GM23338 (cell line): ENCODE measurements around the gene GNL2. TPM values are rescaled to one million over a fixed set of nuclear protein-coding genes. Genes with fewer than 3 reads are reported as not detected.

ENCODE experiments used
- ATAC-seq: fragments of 200-7000 bp; cut with Tn5 transposase; 3 replicates; pipeline ENCODE4 v1.9.1; 2020
- DNase-seq: peaks from one replicate; pipeline ENCODE4 v3.0.0-alpha.2; 2015; ENCODE audit warnings: low spot score
- H2AFZ ChIP-seq: fragments of 200-600 bp; sonication (generic); 2 replicates; pipeline ENCODE4 v1.8.0; 2016; ENCODE audit warnings: antibody characterized with exemption, mild to moderate bottlenecking, moderate library complexity
- H3F3A ChIP-seq: fragments of 200-600 bp; sonication (generic); replicated peaks from 2 replicates; pipeline ENCODE4 v1.8.0; 2017; ENCODE audit warnings: antibody characterized with exemption, mixed run types, low read depth
- H3K27ac ChIP-seq: fragments of 200-600 bp; sonication (generic); 2 replicates; pipeline ENCODE4 v1.6.1; 2016; ENCODE audit warnings: low read depth
- H3K27me3 ChIP-seq: fragments of 200-600 bp; sonication (generic); 2 replicates; pipeline ENCODE4 v1.8.0; 2016; ENCODE audit warnings: mild to moderate bottlenecking, mixed run types, moderate library complexity; ENCODE audit not compliant: insufficient read depth
- H3K36me3 ChIP-seq: fragments of 200-600 bp; sonication (generic); 2 replicates; pipeline ENCODE4 v1.8.0; 2016; ENCODE audit warnings: mild to moderate bottlenecking; ENCODE audit not compliant: insufficient read depth
- H3K4me1 ChIP-seq: fragments of 200-600 bp; sonication (generic); 2 replicates; pipeline ENCODE4 v1.8.0; 2016; ENCODE audit warnings: mild to moderate bottlenecking, moderate library complexity; ENCODE audit not compliant: insufficient read depth
- H3K4me2 ChIP-seq: fragments of 200-600 bp; sonication (generic); 2 replicates; pipeline ENCODE4 v1.7.1; 2017; ENCODE audit warnings: mixed run types
- H3K4me3 ChIP-seq: fragments of 200-600 bp; sonication (generic); 2 replicates; pipeline ENCODE4 v1.6.1; 2016; ENCODE audit warnings: mixed run types
- H3K79me2 ChIP-seq: fragments of 200-600 bp; sonication (generic); replicated peaks from 2 replicates; pipeline ENCODE4 v1.8.0; 2017; ENCODE audit warnings: mild to moderate bottlenecking; ENCODE audit not compliant: insufficient read depth
- H3K9me2 ChIP-seq: fragments of 200-600 bp; sonication (generic); 2 replicates; pipeline ENCODE4 v1.8.0; 2017; ENCODE audit not compliant: insufficient read depth
- H4K20me1 ChIP-seq: fragments of 200-600 bp; sonication (generic); replicated peaks from 2 replicates; pipeline ENCODE4 v1.8.0; 2017; ENCODE audit warnings: mild to moderate bottlenecking; ENCODE audit not compliant: insufficient read depth
- H3K27ac Mint-ChIP-seq: 2 replicates; pipeline ENCODE4 v1.8.0; 2020; ENCODE audit warnings: inconsistent platforms, mild to moderate bottlenecking, moderate library complexity, mixed read lengths
- H3K27me3 Mint-ChIP-seq: 3 replicates; pipeline ENCODE4 v1.8.0; 2022; ENCODE audit warnings: low read depth, mild to moderate bottlenecking, moderate library complexity, mixed read lengths, inconsistent platforms; ENCODE audit not compliant: insufficient read depth, poor library complexity
- H3K36me3 Mint-ChIP-seq: 3 replicates; pipeline ENCODE4 v1.8.0; 2021; ENCODE audit warnings: low read depth, mild to moderate bottlenecking, inconsistent platforms, moderate library complexity, mixed read lengths
- H3K4me1 Mint-ChIP-seq: 3 replicates; pipeline ENCODE4 v1.8.0; 2020; ENCODE audit warnings: mild to moderate bottlenecking, inconsistent platforms, mixed read lengths
- H3K4me3 Mint-ChIP-seq: 3 replicates; pipeline ENCODE4 v1.8.0; 2021; ENCODE audit warnings: moderate library complexity, mild to moderate bottlenecking, inconsistent platforms, mixed read lengths
- H3K9me3 Mint-ChIP-seq: 3 replicates; pipeline ENCODE4 v1.8.0; 2020; ENCODE audit warnings: moderate library complexity, mild to moderate bottlenecking, inconsistent platforms, mixed read lengths
- CREB1 ChIP-seq: fragments of 250-450 bp; sonication (Bioruptor Pico); IDR thresholded peaks from 2 replicates; pipeline ENCODE4 v1.5.0; 2020; ENCODE audit warnings: low read depth, mild to moderate bottlenecking, moderate library complexity
- CTCF ChIP-seq, 2 experiments: fragments of 200-600 bp in 1 of 2; sonication (generic) in 1 of 2; conservative IDR thresholded peaks; 2 replicates each; pipeline versions ENCODE4 v1.5.1 to v1.6.1; 2016 to 2017; ENCODE audit warnings: antibody characterized with exemption in 2 of 2, low read depth in 2 of 2, mild to moderate bottlenecking in 2 of 2, moderate library complexity in 1 of 2
- EZH2 ChIP-seq: fragments of 200-600 bp; sonication (generic); IDR thresholded peaks from one replicate; pipeline ENCODE4 v1.8.0; 2017; ENCODE audit warnings: antibody characterized with exemption, mild to moderate bottlenecking, low read depth; ENCODE audit not compliant: unreplicated experiment
- EZH2phosphoT487 ChIP-seq: fragments of 200-600 bp; sonication (generic); IDR thresholded peaks from one replicate; pipeline ENCODE4 v1.8.1; 2018; ENCODE audit warnings: antibody characterized with exemption; ENCODE audit not compliant: unreplicated experiment
- JUNB ChIP-seq: IDR thresholded peaks from one replicate; pipeline ENCODE4 v1.6.1; 2016; ENCODE audit warnings: antibody characterized with exemption; ENCODE audit not compliant: unreplicated experiment
- NANOG ChIP-seq: IDR thresholded peaks from 2 replicates; pipeline ENCODE4 v1.6.1; 2016; ENCODE audit warnings: antibody characterized with exemption, borderline replicate concordance
- POLR2AphosphoS5 ChIP-seq: IDR thresholded peaks from 2 replicates; pipeline ENCODE4 v1.6.1; 2016; ENCODE audit warnings: antibody characterized with exemption, low read depth
- STAT1 ChIP-seq: IDR thresholded peaks from one replicate; pipeline ENCODE4 v1.6.1; 2016; ENCODE audit warnings: antibody characterized with exemption; ENCODE audit not compliant: unreplicated experiment
- ZNF114 ChIP-seq: fragments of 250-450 bp; sonication (Bioruptor Pico); IDR thresholded peaks from 2 replicates; pipeline ENCODE4 v1.5.0; 2020; ENCODE audit warnings: mild to moderate bottlenecking, moderate library complexity
- ZNF331 ChIP-seq: fragments of 250-450 bp; sonication (Bioruptor Pico); IDR thresholded peaks from 2 replicates; pipeline ENCODE4 v1.5.0; 2020; ENCODE audit warnings: low read depth, mild to moderate bottlenecking, moderate library complexity
- polyA plus RNA-seq: library from polyadenylated mRNA; unstranded; fragments of >200 nt; fragmentation: Nextera tagmentation; extraction: Ambion mirVana; gene quantifications from 2 replicates; pipeline ENCODE4 v1.2.1, GENCODE V29; 2016
- total RNA-seq: library from RNA; depleted of rRNA; stranded (reverse); fragments of >200 nt; shearing (Covaris generic); gene quantifications from 2 replicates; pipeline ENCODE4 v1.2.3, GENCODE V29; 2014
- TF ChIP-seq, protein P1 (sequence below): IDR thresholded peaks from one replicate; pipeline ENCODE4 v1.6.1; 2018; ENCODE audit warnings: antibody characterized with exemption; ENCODE audit not compliant: unreplicated experiment
- TF ChIP-seq, protein P2 (sequence below): IDR thresholded peaks from 2 replicates; pipeline ENCODE4 v1.6.1; 2016; ENCODE audit warnings: antibody characterized with exemption

GNL2 gene
- total and polyA plus RNA-seq, 2 experiments from 2014 or later, result 78.4 to 121 TPM

GRCh38 chr1:37630426-37631028 lies 34.8 kb upstream of the GNL2 start:
- Histone ChIP-seq H3K4me2 (no peak overlapping the region), H3F3A (no peaks in the 10 kb centered on the region), H3K79me2 (no peaks in the 10 kb centered on the region), H3K9me2 (no peaks in the 10 kb centered on the region), H4K20me1 (no peaks in the 10 kb centered on the region; the same call in none of the 2 replicates), H3K27me3 (peaks cover 94% of the 10 kb centered on the region), H3K36me3 (no peaks in the 10 kb centered on the region), H3K4me1 (peaks cover 11% of the 10 kb centered on the region; the same call in 1 of the 2 replicates), H3K4me3 (no peak overlapping the region), H2AFZ (no peak overlapping the region), H3K27ac (no peak overlapping the region)
- Mint-ChIP-seq H3K27ac (no peak overlapping the region), H3K4me3 (no peak overlapping the region), H3K9me3 (no peaks in the 10 kb centered on the region), H3K4me1 (peaks cover 14% of the 10 kb centered on the region; the same call in 2 of the 3 replicates), H3K36me3 (no peaks in the 10 kb centered on the region), H3K27me3 (peaks cover 73% of the 10 kb centered on the region)
- ATAC-seq (peak; percentile 7), DNase-seq (no peak)
- TF ChIP-seq ZNF331 (CRISPR knock-in tag) (no peak), CREB1 (CRISPR knock-in tag) (no peak), POLR2AphosphoS5 (no peak), NANOG (no peak), EZH2 (no peak), STAT1 (no peak)

DNA sequence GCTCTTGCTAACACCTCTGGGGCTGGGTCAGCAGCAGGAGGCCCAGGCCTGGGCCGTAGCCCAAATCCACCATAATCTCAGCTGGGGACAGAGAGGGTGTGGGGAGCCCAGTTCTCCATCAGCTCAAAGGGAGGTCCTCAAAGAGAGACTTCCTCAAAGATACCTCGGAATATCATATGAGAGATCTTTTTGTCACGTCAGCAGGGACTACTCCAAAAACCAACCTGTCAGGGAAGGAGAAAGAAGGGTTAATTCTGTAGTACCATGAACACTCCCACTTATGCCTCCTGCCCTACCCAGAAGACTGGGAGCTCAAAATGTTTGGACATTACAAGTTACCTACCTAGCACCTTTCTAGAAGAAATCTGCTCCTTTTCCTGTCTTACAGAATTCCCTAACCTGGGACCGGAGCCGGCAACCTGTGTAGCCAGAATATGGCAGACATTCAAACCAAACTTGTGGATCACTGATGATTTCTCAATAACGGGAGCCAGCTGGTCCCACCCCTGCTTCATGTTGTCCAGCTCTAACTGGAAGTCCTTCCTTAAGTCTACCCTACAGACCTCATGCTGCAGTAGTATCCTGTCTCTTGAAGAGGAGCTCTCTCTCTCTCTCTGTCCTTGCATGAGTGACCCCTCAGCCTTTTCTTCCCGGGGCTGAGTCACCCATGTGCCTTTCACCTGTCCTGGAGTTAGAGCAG lies 34.1 kb upstream of the GNL2 start:
- no peak overlapping the region for H3K27ac ChIP-seq
- no peaks in the 10 kb centered on the region for H3K9me3 Mint-ChIP-seq
- no peaks in the 10 kb centered on the region for H3F3A ChIP-seq
- DNase-seq, result no peak
- H3K79me2 ChIP-seq, result no peaks in the 10 kb centered on the region
- peaks cover 10% of the 10 kb centered on the region; the same call in 2 of the 3 replicates for H3K4me1 Mint-ChIP-seq
- H3K36me3 ChIP-seq, result no peaks in the 10 kb centered on the region
- TF ChIP-seq EZH2phosphoT487, result no peak
- TF ChIP-seq, protein P1, sequence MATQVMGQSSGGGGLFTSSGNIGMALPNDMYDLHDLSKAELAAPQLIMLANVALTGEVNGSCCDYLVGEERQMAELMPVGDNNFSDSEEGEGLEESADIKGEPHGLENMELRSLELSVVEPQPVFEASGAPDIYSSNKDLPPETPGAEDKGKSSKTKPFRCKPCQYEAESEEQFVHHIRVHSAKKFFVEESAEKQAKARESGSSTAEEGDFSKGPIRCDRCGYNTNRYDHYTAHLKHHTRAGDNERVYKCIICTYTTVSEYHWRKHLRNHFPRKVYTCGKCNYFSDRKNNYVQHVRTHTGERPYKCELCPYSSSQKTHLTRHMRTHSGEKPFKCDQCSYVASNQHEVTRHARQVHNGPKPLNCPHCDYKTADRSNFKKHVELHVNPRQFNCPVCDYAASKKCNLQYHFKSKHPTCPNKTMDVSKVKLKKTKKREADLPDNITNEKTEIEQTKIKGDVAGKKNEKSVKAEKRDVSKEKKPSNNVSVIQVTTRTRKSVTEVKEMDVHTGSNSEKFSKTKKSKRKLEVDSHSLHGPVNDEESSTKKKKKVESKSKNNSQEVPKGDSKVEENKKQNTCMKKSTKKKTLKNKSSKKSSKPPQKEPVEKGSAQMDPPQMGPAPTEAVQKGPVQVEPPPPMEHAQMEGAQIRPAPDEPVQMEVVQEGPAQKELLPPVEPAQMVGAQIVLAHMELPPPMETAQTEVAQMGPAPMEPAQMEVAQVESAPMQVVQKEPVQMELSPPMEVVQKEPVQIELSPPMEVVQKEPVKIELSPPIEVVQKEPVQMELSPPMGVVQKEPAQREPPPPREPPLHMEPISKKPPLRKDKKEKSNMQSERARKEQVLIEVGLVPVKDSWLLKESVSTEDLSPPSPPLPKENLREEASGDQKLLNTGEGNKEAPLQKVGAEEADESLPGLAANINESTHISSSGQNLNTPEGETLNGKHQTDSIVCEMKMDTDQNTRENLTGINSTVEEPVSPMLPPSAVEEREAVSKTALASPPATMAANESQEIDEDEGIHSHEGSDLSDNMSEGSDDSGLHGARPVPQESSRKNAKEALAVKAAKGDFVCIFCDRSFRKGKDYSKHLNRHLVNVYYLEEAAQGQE, result no peak
- TF ChIP-seq JUNB, result no peak
- no peak for TF ChIP-seq ZNF114 (CRISPR knock-in tag)
- TF ChIP-seq POLR2AphosphoS5, result no peak
- TF ChIP-seq, protein P2, sequence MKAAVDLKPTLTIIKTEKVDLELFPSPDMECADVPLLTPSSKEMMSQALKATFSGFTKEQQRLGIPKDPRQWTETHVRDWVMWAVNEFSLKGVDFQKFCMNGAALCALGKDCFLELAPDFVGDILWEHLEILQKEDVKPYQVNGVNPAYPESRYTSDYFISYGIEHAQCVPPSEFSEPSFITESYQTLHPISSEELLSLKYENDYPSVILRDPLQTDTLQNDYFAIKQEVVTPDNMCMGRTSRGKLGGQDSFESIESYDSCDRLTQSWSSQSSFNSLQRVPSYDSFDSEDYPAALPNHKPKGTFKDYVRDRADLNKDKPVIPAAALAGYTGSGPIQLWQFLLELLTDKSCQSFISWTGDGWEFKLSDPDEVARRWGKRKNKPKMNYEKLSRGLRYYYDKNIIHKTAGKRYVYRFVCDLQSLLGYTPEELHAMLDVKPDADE, result no peak
- no peak for TF ChIP-seq EZH2
- no peak for TF ChIP-seq CTCF (conservative IDR thresholded peaks at IDR 0.05; ENCODE audit: low read depth in 2 of 2)
- TF ChIP-seq STAT1, result no peak
- TF ChIP-seq CREB1 (CRISPR knock-in tag), result no peak
- TF ChIP-seq NANOG, result no peak
- H3K27me3 ChIP-seq, result peaks cover 88% of the 10 kb centered on the region
- no peak overlapping the region for H3K4me3 Mint-ChIP-seq
- H3K36me3 Mint-ChIP-seq, result no peaks in the 10 kb centered on the region
- peaks cover 69% of the 10 kb centered on the region for H3K27me3 Mint-ChIP-seq
- no peak overlapping the region for H3K27ac Mint-ChIP-seq
- H3K4me3 ChIP-seq, result no peak overlapping the region
- H3K4me1 ChIP-seq, result peaks cover 11% of the 10 kb centered on the region; the same call in 1 of the 2 replicates
- no peaks in the 10 kb centered on the region for H3K9me2 ChIP-seq
- ATAC-seq, result no peak
- H2AFZ ChIP-seq, result no peak overlapping the region
- H4K20me1 ChIP-seq, result no peaks in the 10 kb centered on the region; the same call in 1 of the 2 replicates
- H3K4me2 ChIP-seq, result no peak overlapping the region
